ENCODE data around the gene DCAF6. TPM values are rescaled to one million over a fixed set of nuclear protein-coding genes. Genes with fewer than 3 reads are reported as not detected.

Gene DCAF6
- total and polyA plus RNA-seq, 7 donors: 71.0 to 396 (median 316) TPM

- intact Hi-C loops (cut with DNase I): no loop called here
- TF ChIP-seq, protein P1, sequence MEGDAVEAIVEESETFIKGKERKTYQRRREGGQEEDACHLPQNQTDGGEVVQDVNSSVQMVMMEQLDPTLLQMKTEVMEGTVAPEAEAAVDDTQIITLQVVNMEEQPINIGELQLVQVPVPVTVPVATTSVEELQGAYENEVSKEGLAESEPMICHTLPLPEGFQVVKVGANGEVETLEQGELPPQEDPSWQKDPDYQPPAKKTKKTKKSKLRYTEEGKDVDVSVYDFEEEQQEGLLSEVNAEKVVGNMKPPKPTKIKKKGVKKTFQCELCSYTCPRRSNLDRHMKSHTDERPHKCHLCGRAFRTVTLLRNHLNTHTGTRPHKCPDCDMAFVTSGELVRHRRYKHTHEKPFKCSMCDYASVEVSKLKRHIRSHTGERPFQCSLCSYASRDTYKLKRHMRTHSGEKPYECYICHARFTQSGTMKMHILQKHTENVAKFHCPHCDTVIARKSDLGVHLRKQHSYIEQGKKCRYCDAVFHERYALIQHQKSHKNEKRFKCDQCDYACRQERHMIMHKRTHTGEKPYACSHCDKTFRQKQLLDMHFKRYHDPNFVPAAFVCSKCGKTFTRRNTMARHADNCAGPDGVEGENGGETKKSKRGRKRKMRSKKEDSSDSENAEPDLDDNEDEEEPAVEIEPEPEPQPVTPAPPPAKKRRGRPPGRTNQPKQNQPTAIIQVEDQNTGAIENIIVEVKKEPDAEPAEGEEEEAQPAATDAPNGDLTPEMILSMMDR (IDR thresholded peaks at IDR 0.05): no peak
- ATAC-seq (no peak), DNase-seq (no peak)
- no peaks in the 10 kb centered on the region for H3K36me3 ChIP-seq (ENCODE audit: insufficient read depth in 1 of 2, low read depth in 1 of 2)
- H3K4me1 ChIP-seq: peaks cover 12% of the 10 kb centered on the region
- no peak overlapping the region for H3K4me3 ChIP-seq
- no peak overlapping the region for H3K27ac ChIP-seq
- whole genome bisulfite sequencing, 3 donors: 77 to 88% (median 78%) methylated on average over 2 of the region's 2 CpGs
- no peaks in the 10 kb centered on the region for H3K9me3 ChIP-seq
- no peaks in the 10 kb centered on the region for H3K27me3 ChIP-seq (ENCODE audit: insufficient read depth in 3 of 3, low read length in 2 of 3)
Observed at GRCh38 chr1:168086438-168086837, 150.0 kb downstream of the DCAF6 start.

- H3K27me3 ChIP-seq (ENCODE audit: insufficient read depth in 3 of 3, low read length in 2 of 3): no peaks in the 10 kb centered on the region
- TF ChIP-seq, protein P1 (IDR thresholded peaks at IDR 0.05): no peak
- DNase-seq: no peak
- intact Hi-C loops (cut with DNase I): no loop called here
- H3K9me3 ChIP-seq: no peaks in the 10 kb centered on the region
- ATAC-seq: no peak
- H3K4me1 ChIP-seq: peaks cover 6% of the 10 kb centered on the region
- no peak overlapping the region for H3K4me3 ChIP-seq
- H3K27ac ChIP-seq: no peak overlapping the region
- H3K36me3 ChIP-seq (ENCODE audit: insufficient read depth in 1 of 2, low read depth in 1 of 2): no peaks in the 10 kb centered on the region
- WGBS, 3 donors: 89 to 96% (median 92%) methylated on average over 10 of the region's 10 CpGs
Observed at GRCh38 chr1:168087696-168088095, 151.2 kb downstream of the DCAF6 start.

- peaks cover 6% of the 10 kb centered on the region for H3K4me1 ChIP-seq
- no peaks in the 10 kb centered on the region for H3K36me3 ChIP-seq (ENCODE audit: insufficient read depth in 1 of 2, low read depth in 1 of 2)
- WGBS, 3 donors: 93 to 95% (median 93%) methylated on average over 14 of the region's 14 CpGs
- no peaks in the 10 kb centered on the region for H3K27me3 ChIP-seq (ENCODE audit: insufficient read depth in 3 of 3, low read length in 2 of 3)
- intact Hi-C loops (cut with DNase I): no loop called here
- H3K4me3 ChIP-seq: no peak overlapping the region
- DNase-seq: no peak
- no peaks in the 10 kb centered on the region for H3K9me3 ChIP-seq
- TF ChIP-seq, protein P1 (IDR thresholded peaks at IDR 0.05): no peak
- H3K27ac ChIP-seq: no peak overlapping the region
- no peak for ATAC-seq
Observed at GRCh38 chr1:168088511-168089325, 152.2 kb downstream of the DCAF6 start.

DNA sequence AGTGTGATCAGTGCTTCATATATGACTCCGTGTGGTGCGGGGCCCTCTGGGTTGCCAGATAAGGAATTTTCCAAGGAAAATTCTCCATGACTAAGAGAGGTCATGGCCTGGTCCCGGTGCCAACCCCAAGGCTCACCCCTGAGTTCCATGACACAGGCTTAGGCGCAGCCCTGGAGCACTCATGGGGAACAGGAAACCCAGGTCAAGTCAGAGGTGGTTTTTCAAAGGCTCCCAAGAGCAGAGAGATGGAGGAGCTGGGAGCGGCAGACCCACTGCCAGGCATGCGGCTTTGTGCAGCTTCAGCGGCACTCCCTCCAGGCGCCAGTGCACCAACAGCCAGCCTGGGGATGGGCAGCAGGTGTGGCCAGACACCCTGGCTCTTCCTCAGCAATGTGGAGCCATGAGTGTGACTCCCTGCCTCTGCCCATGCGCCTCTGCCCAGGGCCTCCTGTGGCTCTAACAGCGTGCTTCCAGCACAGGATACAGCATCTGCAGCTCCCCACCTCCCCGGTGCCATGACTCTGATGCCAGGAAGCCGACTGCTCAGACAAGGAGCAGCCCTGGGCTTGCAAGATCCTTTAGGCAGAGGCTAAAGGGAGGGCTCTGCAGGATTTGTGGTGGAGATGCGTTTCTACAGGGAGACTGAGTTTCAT lies 153.0 kb downstream of the DCAF6 start:
- no peak overlapping the region for H3K4me3 ChIP-seq
- H3K27ac ChIP-seq: no peak overlapping the region
- DNase-seq (no peak), ATAC-seq (no peak)
- 81 to 87% (median 85%) methylated on average over 13 of the region's 13 CpGs for WGBS, 3 donors
- H3K4me1 ChIP-seq: peaks cover 6% of the 10 kb centered on the region
- intact Hi-C loops (cut with DNase I): no loop called here
- no peaks in the 10 kb centered on the region for H3K9me3 ChIP-seq
- no peaks in the 10 kb centered on the region for H3K27me3 ChIP-seq (ENCODE audit: insufficient read depth in 3 of 3, low read length in 2 of 3)
- H3K36me3 ChIP-seq (ENCODE audit: insufficient read depth in 1 of 2, low read depth in 1 of 2): no peaks in the 10 kb centered on the region
- TF ChIP-seq, protein P1 (IDR thresholded peaks at IDR 0.05): no peak

All from psoas muscle (tissue), 8 donors.